Renal cortical epithelial cell (primary cell): ENCODE measurements around the gene PUS10. TPM values are rescaled to one million over a fixed set of nuclear protein-coding genes. Genes with fewer than 3 reads are reported as not detected.
A peak's percentile ranks its signal among the peaks of the same experiment; 100 is the strongest.
"Not testable (repeated sequence)": the region's sequence is repeated elsewhere in the genome, so short reads cannot be mapped to it uniquely, and the experiment has no call there.

Experiments used
- DNase-seq: peaks from one replicate; pipeline ENCODE4 v3.0.0-alpha.2; 2011; ENCODE audit warnings: low read depth
- total RNA-seq: library from RNA; depleted of rRNA; stranded (reverse); fragments of >200 nt; gene quantifications from 2 replicates; pipeline ENCODE4 v1.2.3, GENCODE V29; 2014

Gene PUS10
- total RNA-seq, 1 donor from 2014 or later: 10.9 TPM

GRCh38 chr2:61012303-61012702 lies 5.8 kb downstream of the PUS10 start:
- DNase-seq: peak; percentile 68

GRCh38 chr2:61011678-61012077 lies 6.4 kb downstream of the PUS10 start:
- peak; percentile 37 for DNase-seq

- no peak for DNase-seq
Measured at GRCh38 chr2:61009355-61009754, 8.7 kb downstream of the PUS10 start.

DNA sequence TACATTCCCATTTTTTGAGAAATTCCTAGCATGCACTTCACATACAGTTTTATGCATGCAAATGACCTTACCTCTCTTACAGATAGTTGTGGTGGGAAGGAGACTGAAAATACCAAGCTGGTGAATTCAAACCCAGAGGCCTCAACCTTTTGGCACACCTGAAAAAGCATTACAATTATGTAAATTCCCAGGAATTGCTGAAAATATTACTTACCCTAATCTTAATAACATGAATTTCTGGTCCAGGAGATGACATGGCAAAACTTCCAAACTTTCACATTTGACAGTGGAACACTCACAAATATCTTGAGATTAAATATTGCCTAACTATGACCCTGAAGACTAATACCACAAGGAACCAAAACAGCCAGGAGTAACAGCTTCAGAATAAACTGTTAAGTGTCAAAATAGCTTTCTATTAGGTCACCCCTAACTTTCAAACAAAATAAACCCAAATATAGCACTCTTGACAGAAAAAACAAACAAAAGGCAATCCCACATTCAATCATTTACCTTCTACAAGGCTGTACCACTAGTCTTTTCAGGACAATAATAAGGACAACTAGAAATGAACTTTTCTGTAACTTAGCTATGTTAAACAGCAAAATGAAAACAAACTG lies 11.5 kb downstream of the PUS10 start:
- peak; percentile 70 for DNase-seq

DNA sequence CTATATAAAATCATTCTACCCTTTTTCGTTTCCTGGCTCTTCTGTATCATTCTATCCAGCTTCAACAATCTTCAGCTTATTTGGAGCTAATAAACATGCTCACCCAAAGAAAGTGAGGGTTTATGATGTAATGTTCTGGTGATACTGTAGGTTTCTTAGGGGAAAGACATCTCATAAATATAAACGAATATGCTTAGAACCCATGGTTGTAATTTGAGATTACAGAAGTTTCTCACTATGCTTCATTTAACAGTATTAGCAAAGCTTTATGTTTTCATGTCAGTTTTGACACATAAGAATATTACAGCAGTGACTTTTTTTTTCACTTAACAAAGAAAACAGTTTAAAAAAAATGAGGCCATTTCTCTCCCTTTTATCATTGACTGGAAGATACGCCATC lies 12.3 kb downstream of the PUS10 start:
- DNase-seq: no peak

GRCh38 chr2:60998628-60999545 lies 19.2 kb downstream of the PUS10 start:
- DNase-seq: peak; percentile 65

DNA sequence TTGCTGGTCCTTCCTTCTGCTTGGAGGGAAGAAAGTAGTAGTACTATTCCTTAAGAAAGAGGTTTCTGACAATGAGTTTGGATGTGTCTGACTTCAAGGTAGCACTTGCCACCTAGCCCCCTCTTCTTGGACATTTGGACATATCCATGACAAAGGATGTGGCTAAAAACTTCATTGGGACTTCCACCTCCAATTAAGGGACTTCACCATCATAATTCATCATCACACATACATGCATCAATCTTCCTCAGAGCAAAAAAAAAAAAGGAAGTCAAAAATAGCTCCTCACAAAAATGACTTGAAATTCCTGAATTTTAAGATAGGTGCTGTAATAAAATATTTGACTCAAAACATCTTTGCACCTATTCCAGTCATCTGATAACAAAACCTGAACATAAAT lies 23.9 kb downstream of the PUS10 start:
- DNase-seq: no peak

GRCh38 chr2:60992985-60993392 lies 25.1 kb downstream of the PUS10 start:
- no peak for DNase-seq

DNA sequence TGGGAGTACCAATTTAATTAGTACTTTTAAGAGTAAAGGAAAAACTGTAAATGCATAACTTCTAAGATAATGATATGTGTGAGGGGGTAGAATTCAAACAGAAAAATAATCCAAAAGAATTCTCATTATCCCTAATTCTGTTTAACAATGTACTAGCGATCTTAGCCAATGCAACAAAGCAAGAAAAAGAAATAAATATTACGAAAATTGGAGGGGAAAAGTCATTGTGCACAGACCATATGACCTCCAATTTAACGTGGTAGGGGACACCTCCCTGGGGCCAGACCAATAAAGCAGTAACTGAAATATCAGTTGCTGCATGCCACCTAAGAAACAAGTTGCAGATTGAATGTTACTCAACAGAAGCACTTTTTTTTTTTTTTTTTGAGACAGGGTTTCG lies 26.4 kb downstream of the PUS10 start:
- no peak for DNase-seq

GRCh38 chr2:60989259-60989658 lies 28.8 kb downstream of the PUS10 start:
- DNase-seq: no peak

- not testable (repeated sequence) for DNase-seq
Measured at GRCh38 chr2:60987656-60988055, 30.4 kb downstream of the PUS10 start.

GRCh38 chr2:60987041-60987440 lies 31.0 kb downstream of the PUS10 start:
- no peak for DNase-seq

DNA sequence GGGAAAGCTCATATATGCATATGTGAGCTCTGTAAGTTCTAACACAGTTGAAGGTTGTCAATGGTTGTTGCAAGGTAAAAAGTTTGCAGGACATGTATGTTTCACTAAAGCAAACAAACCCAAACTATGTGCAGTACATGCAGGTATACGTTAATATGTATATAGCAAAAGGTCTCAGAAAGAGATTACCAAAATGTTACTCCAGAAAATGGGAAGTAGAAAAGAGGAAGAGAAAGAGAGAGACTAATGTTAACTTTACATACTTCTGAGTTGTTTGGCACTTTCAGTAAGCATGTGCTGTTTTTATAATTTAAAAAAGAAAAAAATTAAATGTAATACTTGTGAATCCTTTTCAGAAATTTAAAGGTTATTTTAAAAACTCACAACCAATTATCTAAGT lies 33.3 kb downstream of the PUS10 start:
- no peak for DNase-seq

- DNase-seq: not testable (repeated sequence)
Measured at GRCh38 chr2:60982066-60982465, 36.0 kb downstream of the PUS10 start.

GRCh38 chr2:60980071-60980815 lies 37.8 kb downstream of the PUS10 start:
- no peak for DNase-seq

- DNase-seq: no peak
Measured at GRCh38 chr2:60979231-60979630, 38.8 kb downstream of the PUS10 start.

- DNase-seq: no peak
Measured at GRCh38 chr2:60977562-60977895, 40.5 kb downstream of the PUS10 start.

DNA sequence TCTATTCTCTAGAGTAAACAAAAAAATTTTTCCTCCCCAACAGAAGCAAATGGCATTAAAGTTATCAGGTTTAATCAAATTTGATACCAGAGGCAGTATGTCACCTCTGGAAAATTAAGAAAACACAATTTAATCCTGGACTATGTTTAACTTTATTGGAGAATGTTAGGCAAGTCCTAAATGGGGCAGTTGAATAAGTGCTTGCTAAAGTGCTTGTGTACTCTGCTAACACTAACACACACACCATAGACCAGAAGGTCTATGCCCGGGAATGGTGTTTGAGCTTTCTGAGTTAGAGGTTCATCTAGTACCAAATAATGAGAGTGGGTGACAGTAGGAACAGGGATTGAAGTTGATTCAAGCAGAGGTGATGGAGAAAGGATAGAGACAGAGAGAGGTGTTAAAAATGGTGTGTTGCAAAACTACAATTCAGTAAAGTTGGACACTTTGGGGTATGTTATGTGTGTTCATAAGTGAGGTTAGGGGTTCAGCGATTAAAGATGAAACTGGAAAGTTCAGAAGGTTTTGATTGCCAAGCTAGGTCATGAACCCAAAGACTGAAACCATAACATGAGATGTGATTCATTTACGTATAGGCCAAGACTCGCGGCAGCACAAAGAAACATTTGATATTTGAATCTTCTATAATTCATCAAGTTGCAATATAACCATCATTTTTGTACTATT lies 41.0 kb downstream of the PUS10 start:
- DNase-seq: no peak

- DNase-seq: no peak
Measured at GRCh38 chr2:60976256-60976850, 41.7 kb downstream of the PUS10 start.

DNA sequence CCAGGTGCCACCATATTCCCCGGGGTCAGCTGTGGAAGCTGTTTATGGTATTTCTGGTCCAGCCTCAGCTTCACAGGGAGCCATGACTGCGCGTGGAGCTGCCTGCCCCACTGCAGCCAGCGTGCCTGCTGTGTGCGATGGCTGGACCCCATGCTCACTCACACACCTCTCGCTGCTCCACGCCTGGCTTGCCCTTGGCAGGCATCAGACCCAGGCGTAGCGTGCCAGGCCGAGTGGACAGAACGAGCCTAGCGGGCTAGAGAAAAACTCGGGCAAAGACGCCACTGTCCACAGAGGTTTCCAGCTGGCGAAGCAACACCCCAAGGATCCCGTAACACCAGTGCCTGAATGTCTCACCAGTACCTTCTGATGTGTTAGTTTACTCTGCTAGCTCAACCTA lies 43.4 kb downstream of the PUS10 start:
- no peak for DNase-seq

DNA sequence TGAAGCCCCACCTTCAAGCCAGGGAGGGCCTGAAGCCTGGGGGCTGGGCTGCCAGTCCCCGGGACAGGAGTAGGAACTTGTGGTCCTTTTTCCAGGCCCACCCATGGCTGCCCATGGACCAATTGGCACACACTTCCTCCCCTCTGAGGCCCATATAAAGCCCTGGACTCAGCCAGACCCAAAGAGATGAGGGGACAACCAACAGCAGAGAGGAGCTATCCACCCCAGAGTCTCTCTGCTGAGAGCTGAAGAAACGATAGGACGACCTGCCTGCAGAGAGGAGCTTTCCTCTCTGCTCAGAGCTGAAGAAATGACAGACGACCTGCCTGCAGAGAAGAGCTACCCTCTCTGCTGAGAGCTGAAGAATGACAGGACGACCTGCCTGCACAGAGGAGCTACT lies 44.4 kb downstream of the PUS10 start:
- no peak for DNase-seq
